Measurements from ENCODE around the gene RAB39A. TPM values are rescaled to one million over a fixed set of nuclear protein-coding genes. Genes with fewer than 3 reads are reported as not detected.

RAB39A gene
- total and polyA plus RNA-seq, 9 of the 15 experiments (the other 6 are each of a cell fraction or from before 2014, with no cell fraction given): not detected

- 0 out of 2 replicates have a peak, but pooled peaks have one; percentile 48 for TF ChIP-seq ZBTB12 (CRISPR knock-in tag; IDR thresholded peaks at IDR 0.05)
- TF ChIP-seq SRF (CRISPR knock-in tag; IDR thresholded peaks at IDR 0.05): peak in 1 of 2 experiments; percentile 30; a peak in 1 of 4 replicates
- peak; percentile 62 for TF ChIP-seq SAP30 (IDR thresholded peaks at IDR 0.05; ENCODE audit: borderline replicate concordance, insufficient read depth, low read depth, low read length, poor library complexity, severe bottlenecking)
- TF ChIP-seq HDAC6 (IDR thresholded peaks at IDR 0.05; ENCODE audit: low read depth, low read length): no peak
- TF ChIP-seq PCBP1 (IDR thresholded peaks at IDR 0.05; ENCODE audit: low read depth, low read length, poor library complexity, severe bottlenecking): peak; percentile 29
- peak; percentile 89 for TF ChIP-seq ERF (CRISPR knock-in tag; IDR thresholded peaks at IDR 0.05)
- TF ChIP-seq CHAMP1 (IDR thresholded peaks at IDR 0.05): peak; percentile 55; the same call in 1 of the 2 replicates
- peak; percentile 18 for TF ChIP-seq SMAD1 (IDR thresholded peaks at IDR 0.05; ENCODE audit: low read depth, low read length, partially characterized antibody)
- TF ChIP-seq PRMT5 (CRISPR knock-in tag; IDR thresholded peaks at IDR 0.05): peak; percentile 84; the same call in 1 of the 2 replicates
- peak; percentile 90 for TF ChIP-seq LCOR (CRISPR knock-in tag; IDR thresholded peaks at IDR 0.05)
- TF ChIP-seq ZNF79 (CRISPR knock-in tag; IDR thresholded peaks at IDR 0.05; ENCODE audit: low read depth): no peak
- peak; percentile 78 for TF ChIP-seq TAF9B (IDR thresholded peaks at IDR 0.05; ENCODE audit: partially characterized antibody)
- TF ChIP-seq HNRNPLL (IDR thresholded peaks at IDR 0.05; ENCODE audit: low read depth, low read length, poor library complexity, severe bottlenecking): peak; percentile 59
- TF ChIP-seq ZNF280B (CRISPR knock-in tag; IDR thresholded peaks at IDR 0.05): no peak
Observed at GRCh38 chr11:108008656-108009496, 80.6 kb downstream of the RAB39A start, which contains the start of gene CUL5 (continued).
